Activated effector memory CD4-positive, alpha-beta T cell treated with anti-CD3 and anti-CD28 coated beads, Interleukin-2, amount 50 U/mL, for 16 hours (primary cell): ENCODE results near the gene REXO1.
A peak's percentile ranks its signal among the peaks of the same experiment; 100 is the strongest.

Source experiments
- DNase-seq: peaks from one replicate; pipeline ENCODE4 v3.0.0-alpha.2; 2020

Gene REXO1

DNA sequence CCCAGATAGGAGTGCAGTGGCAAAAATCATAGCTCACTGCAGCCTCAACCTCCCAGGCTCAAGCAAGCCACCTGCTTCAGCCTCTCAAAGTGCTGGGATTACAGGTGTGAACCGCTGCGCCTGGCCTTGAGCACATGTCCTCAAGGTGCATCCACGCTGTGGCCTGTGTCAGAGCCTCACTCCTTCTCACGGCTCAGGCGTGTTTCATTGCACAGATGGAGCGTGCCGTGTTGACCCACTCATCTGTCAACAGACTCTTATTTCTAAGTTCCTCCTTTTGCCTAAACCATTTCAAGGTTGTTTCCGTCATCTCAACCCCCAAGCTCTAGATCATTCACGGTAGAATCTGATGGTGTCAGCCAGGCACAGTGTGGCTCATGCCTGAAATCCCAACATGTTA is 64.4 kb downstream of the REXO1 start:
- DNase-seq = no peak

DNA sequence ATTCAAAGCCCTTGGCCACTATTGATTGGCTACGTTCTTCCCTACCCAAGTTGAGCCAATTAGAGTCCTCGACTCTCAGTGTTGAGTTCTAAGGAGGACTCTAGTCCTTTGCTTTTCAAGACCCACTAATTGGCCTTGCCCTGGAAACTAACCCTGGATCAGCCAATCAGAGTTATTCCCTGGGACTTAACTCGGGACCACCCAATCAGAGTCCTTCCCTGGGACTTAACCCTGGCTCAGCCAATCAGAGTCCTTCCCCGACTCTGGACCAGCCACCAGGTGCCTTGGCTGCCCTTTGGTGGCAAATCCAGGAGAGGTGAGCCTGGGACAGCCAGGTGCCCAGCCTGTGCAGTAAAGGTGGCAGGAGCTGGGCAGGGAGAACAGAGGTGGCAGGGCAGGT is 64.9 kb downstream of the REXO1 start:
- DNase-seq = no peak

DNA sequence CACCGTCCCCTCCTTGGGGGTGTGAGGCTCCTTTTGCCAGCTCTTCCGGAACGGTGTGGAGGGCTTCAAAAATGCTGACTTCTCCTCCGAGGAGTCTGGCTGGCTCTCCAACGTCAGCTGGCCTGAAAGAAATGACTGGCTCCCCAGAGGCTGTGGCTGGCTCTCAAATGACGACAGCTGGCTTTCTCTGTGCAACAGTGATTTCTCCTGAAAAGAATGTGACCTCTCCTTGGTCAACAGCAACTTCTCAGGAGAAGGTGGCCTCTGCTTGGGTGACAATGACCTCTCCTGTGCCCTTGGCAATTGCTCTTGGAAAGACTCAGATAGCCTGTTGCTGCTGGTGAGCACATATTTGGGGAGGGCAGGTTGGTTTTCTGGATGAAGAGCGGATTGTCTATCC is 65.8 kb downstream of the REXO1 start:
- no peak for DNase-seq

DNA sequence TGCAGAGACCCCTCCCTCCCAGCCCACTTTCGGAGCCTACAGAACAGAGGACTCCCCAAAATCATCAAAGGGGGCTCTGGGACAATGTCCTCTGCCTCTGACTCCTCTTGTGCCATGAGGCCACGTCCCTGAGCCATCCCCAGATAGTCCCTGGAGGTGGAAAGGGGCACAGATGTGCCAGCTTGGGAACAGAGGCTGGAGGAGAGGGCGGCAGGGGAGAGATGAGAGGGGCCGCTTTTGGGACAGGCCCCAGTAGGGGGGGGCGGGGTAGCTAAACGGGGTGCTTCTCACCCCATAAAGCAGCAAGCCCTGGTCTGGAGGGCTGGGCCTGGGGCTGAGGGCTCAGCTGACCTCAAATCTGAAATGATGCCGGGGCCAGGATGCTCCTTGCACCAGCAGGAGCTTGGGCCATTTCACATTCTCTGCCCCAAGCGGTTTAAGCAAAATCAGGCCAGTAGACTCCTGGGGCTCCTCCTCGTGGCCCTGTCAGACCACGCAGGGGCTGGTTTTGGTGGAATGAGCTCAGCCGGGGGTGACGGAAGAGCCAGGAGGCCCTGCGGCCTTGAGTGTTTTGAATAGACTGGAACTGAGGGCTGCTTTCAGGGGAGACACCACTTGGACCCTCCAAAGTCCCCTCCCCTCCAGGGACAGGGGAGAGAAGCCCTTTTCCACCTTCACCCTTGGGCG is 67.9 kb downstream of the REXO1 start:
- DNase-seq = no peak

DNA sequence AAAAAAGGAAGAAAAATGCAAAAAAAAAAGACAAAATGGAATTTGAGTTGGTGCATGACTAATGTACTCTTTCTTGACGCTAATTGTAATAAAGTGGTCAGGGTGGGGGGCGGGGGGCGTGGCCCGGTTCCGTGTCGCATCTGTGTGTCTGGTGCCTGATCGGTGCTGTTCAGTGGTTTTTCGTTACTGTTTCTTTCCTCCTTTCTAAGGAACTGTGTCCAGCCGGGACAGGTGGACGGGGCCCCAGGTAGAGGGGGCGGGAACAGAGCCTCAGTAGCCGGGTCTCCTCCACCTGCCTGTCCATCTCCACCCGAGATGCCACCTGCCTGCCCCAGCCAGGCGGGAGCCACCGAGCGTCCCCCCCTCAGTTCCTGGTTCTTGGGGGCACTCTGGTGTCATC is 68.7 kb downstream of the REXO1 start:
- DNase-seq = no peak

DNA sequence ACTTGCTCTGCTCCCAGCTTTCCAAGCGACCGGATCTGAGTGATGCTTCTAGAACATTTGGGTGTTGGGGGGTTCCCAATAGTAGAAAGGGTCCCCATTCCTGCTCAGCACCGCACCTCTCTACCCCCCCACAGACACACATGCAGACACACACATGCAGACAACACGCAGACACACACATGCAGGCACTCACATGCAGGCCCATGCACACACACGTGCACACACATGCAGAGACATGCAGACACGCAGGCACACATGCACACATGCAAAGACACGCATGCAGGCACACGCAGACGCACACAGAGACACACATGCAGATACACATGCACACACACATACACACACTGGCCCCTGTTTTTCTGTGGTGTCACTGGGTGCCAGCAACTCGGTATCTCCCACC is 71.1 kb downstream of the REXO1 start:
- no peak for DNase-seq

DNA sequence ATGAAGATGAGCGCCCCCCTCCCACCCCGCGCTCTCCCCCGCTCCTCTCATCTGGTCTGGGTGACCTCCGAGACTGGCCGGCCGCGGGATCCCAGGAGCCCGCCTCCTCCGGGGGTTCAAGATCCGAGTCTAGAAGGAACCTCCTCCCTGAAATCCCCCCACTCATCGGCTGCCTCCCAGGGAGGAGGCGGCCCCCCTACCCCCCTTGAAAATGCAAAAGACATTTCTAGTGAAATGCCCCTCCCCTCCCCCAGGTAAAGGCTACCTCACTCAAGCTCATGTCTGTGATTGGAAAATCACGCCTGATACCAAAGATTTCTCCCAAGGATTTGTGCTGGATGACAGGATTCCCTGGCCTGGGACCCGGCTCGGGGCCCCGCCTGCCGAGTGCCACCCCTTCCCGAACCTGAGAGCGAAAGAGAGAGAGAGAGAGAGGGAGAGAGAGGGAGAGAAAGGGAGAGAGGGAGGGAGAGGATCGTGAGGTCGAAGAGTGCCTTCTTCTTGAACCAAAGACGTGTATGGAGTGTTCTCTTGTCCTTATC is 71.6 kb downstream of the REXO1 start:
- no peak for DNase-seq

DNA sequence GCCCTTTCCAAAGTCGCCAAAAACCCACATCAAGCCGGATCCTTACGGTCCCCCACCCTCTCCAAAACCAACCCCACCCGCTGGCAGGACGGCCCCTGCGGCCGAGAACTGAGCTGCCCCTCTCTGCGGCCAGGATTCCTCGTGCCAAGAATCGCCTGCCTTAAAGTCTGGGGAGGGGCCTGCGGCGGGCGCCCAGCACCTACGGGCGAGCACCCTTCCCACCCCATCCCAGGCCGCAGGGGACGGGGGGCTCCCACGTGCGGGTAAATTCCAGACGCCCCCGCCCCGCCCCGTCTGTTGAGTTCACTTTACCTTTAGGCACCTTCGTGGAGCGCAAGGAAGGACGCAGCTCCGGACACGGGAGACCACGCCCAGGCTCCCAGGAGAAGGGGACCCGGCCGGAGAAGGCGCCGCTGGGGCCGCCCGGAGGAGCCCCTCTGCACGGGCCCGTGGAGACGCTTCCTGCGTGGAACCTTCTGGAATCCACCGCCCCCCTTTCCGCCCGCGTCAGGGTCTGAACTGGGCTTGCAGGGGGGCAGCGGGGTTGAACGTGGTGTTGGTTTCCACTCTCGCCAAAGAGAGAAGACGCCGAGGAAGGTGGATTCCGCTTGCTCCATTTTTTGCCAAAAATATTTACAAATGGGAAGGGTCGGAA is 72.2 kb downstream of the REXO1 start:
- no peak for DNase-seq

DNA sequence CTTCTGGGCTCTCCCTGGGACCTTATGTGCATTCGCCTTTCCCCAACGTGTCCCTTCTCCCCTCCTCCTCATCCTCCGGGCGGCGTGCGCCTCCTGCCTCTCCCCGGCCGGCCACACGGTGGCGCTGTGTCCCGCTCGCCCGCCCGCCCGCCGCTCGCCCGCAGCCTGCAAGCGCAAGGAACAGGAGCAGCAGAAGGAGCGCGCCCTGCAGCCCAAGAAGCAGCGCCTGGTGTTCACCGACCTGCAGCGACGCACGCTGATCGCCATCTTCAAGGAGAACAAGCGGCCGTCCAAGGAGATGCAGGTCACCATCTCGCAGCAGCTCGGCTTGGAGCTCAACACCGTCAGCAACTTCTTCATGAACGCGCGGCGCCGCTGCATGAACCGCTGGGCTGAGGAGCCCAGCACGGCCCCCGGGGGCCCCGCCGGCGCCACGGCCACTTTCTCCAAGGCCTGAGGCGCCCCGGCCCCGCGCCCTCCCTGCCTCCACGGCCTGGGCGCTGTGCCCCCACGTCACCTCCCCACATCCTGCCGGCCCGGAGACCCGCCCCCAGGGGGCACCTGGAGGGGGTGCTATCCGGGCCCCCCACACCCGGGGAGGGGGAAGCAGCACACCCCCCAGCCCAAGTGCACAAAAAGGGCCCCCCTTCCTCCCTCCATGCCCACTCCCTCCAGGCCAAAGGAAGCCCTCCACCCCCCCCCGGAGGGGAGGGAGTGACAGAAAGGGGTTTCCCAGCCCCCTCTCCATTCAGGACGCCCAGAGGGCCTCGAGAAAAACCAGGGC is 73.1 kb downstream of the REXO1 start:
- DNase-seq = no peak

DNA sequence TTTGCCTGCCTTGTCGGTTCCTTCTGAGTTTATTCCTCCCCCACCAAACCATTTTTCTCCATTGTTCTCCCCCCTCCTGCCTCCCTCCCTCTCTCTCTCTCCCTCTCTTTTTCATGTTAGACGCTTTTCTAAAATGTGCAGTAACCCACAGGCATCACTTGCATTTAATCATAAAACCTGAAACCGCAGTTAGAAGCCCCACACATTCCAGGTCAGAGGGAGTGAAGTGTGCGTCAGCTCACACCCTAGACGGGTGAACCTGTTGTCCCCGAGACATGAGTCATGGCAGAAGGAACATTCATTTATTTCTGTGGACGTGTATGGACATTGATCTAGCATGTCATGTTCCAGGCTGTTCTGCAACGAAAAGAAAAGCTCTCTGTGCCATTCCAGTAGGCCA is 75.1 kb downstream of the REXO1 start:
- no peak for DNase-seq

DNA sequence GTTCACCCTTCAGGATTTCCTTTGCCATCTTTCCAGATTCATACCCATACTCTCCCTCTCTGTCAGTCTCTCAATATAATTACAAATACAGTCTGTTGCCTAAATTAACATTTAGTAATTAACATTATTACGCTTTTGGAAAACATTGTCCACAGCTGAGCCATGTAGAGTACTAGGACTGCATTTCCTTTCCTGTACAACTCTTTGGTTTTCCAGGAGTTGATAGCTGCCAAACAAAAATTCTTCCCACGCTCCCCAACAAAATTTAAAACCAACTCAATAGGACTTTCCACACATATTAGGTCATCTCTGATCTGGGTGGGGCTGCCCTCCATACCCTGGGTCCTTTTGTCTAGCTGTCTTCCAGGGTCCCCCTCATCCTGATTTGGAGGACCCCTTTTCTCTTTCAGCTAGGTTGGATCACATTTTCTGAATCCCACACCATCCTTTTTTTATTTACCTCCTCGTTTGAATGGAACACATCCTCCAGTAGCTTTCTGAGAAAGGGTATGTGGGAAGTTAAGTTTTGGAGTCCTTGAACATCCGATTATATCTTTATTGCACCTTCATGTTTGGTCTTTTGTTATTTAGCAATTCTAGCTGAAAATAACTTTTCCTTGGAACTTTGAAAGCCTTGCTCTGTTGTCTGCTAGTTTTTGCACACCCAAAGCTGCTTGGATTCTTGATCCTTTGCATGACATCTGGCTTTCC is 77.3 kb downstream of the REXO1 start:
- no peak for DNase-seq

DNA sequence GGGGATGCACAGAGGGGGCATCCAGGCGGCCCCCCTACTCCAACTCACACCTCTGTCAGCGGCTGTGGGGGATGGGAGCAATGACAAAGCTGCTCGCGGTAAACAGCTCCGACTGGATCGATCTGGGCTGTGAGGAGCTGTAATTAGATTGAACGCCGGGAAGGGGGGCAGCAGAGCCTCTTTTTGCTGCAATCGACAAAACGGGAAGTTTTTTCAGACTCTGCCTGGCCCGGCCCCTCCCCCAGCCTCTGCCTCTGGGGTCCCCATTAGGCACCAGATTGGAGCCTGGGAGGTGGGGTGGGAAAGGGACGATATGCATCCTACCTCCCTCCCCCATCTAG is 78.7 kb downstream of the REXO1 start:
- DNase-seq = no peak

DNA sequence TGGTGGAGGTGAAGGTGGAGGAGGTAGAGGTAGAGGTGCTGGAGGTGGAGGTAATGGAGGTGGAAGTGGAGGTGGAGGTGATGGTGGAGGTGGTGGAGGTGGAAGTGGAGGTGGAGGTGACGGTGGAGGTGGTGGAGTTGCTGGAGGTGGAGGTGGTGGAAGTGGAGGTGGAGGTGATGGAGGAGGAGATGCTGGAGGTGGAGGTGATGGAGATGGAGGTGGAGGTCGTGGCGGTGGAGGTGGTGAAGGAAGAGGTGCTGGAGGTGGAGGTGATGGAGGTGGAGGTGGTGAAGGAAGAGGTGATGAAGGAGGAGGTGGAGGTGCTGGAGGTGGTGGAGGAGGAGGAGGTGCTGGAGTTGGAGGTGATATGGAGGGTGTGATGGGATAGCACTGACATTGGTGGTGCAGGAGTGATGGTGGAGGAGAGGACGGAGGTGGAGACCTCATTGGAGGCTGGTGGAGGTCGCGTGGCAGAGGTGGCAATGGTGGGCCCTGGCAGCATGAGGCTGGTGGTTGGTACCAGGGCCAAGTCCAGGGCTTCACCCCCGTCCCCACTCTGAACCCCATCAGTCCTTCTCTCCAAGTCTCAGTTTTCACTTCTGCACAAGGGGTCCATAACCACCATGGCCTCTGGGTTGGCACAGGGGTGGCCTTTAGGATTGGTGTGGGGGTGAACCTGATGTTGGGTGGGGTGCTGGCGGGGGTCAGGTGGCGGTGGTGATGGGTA is 79.2 kb downstream of the REXO1 start:
- no peak for DNase-seq

DNA sequence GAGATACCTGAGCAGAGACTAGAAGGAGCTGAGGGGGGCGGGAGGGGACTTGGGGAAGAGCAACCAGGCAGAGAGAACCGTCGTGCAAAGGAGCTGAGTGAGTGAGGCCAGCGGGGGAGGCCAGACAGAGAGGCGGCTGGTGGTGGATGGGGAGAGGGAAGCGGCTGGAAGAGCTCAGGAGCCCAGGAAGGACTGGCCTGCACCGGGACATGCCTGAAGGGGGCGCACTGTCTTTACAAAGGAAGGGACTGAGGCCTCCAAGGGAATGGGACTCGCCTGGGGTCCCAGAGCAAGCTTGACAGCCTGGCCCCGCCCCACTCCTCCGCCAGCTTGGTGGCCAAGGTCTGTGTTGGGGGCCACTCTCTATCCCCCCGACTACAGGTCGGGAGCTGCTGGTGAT is 80.0 kb downstream of the REXO1 start:
- no peak for DNase-seq

DNA sequence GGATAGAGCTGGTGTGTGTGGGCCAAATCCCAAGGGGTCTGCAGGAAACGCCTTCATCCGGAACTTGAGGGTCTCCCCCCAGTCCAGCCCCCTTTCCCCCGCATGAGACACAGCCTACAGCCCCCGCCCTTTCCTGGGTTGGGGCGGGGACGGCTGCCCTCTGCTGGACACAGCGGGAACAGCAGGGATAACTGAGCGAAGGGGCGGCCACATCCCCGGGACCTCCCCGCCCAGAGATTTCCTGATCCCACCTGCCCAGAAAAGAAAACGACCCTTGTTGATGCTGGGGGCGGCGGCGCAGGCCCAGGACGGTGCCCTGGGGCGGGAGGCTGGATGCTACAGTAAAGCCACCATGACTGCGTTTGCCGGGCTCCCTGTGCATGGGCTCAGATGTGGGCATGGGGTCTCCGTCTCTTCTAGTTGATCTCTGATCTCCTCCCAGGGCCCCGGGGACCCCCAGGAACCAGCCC is 80.8 kb downstream of the REXO1 start:
- DNase-seq = peak; percentile 88

DNA sequence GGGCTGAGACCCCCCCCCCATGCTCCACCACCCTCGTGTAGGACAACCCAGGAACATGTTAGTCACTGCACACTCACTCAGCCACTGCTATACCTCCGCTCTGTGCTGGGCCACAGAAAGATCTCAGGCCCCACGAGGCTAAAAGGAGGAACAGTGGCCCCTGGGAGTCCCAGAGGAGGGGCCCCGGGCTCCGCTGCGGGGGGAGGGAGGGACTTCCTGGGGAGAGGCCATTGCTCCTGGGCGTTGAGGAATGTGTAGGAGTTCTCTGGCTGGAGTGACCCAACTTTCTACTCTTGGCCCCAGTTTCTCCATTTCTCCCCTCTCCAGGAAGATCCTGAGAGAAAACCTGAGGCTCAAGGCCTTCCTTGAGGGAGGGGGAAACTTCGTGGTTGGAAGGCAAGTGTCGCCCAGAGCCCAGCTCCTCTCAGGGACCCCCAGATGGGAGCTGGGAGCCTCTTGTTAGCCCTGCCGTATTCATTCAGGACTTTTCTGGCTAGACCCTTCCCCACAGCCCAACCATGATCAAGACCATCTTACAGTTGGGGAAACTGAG is 81.4 kb downstream of the REXO1 start:
- DNase-seq = no peak

DNA sequence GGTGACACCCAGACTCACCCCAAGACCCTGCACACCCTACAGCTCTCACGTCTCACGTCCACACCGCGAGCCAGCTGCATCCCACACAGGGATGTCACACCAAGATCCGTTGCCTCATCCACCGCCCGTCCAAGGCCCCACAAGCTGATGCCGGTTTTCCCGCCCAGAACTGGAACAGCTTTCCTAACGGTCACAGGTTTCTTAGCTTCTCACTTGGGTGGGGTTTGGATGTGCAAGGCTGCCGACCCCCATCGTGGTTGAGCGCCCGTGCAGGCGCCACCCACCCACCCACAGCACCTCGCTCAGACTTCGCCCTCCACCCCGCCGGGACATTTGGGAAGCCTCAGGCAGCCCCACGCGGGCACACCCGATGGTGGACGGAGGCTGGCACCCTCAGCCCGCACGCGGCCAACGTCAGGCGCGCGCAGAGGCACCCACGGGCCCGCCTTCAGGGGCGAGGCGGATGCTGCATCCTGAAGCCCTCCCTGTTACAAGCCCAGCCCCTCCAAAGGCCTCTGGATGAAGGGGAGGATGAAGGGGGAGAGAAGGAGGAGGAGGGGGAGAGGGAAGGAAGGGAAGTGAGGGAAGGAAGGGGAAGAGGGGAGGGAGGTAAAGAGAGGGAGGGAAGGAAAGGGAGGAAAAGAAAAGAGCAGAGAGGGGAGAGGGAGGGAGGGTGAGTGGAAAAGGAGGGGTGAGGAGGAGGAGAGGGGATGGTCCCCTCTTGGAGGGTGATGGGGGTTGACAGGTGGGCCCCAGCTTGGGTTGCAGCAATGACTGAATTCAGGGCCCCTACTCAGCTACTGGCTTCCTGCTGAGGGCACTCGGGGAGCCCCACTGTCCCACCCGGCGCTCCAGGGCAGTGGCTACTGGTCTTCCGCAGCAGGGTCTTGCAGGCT is 82.1 kb downstream of the REXO1 start:
- DNase-seq = no peak
